C4-2B (cell line): ENCODE measurements around the gene ATRNL1.
"Not testable (repeated sequence)": the region's sequence is repeated elsewhere in the genome, so short reads cannot be mapped to it uniquely, and the experiment has no call there.

Source experiments
- H3K27ac ChIP-seq: fragments of 450-650 bp; 2 replicates; pipeline ENCODE4 v1.5.1; 2017
- ZFX ChIP-seq: fragments of 450-650 bp; IDR thresholded peaks from 2 replicates; pipeline ENCODE4 v1.6.1; 2017
- TF ChIP-seq, protein P1 (sequence below): fragments of 450-650 bp; conservative IDR thresholded peaks from 2 replicates; pipeline ENCODE4 v1.5.1; 2017; ENCODE audit warnings: mild to moderate bottlenecking

ATRNL1 gene

DNA sequence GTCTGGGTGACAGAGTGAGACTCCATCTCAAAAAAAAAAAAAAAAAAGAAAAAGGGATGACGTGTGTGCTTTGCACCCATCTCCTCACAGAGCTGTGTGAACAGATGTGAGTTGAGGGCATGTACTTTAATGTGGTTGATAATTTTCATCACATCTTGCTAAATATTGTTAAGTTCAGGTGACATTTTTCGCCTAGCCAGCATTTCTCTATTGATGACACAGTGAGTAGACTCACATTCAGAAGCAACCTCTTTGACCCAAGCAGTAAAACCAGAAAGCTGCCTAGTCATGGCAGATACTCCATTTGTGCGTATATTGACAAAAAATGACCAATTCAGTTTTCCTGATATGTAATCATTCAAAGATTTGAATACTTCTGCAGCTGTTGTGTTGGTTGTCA, 126.0 kb downstream of the ATRNL1 start:
- H3K27ac ChIP-seq, result no peak overlapping the region
- TF ChIP-seq, protein P1, sequence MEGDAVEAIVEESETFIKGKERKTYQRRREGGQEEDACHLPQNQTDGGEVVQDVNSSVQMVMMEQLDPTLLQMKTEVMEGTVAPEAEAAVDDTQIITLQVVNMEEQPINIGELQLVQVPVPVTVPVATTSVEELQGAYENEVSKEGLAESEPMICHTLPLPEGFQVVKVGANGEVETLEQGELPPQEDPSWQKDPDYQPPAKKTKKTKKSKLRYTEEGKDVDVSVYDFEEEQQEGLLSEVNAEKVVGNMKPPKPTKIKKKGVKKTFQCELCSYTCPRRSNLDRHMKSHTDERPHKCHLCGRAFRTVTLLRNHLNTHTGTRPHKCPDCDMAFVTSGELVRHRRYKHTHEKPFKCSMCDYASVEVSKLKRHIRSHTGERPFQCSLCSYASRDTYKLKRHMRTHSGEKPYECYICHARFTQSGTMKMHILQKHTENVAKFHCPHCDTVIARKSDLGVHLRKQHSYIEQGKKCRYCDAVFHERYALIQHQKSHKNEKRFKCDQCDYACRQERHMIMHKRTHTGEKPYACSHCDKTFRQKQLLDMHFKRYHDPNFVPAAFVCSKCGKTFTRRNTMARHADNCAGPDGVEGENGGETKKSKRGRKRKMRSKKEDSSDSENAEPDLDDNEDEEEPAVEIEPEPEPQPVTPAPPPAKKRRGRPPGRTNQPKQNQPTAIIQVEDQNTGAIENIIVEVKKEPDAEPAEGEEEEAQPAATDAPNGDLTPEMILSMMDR, result no peak
- no peak for TF ChIP-seq ZFX

DNA sequence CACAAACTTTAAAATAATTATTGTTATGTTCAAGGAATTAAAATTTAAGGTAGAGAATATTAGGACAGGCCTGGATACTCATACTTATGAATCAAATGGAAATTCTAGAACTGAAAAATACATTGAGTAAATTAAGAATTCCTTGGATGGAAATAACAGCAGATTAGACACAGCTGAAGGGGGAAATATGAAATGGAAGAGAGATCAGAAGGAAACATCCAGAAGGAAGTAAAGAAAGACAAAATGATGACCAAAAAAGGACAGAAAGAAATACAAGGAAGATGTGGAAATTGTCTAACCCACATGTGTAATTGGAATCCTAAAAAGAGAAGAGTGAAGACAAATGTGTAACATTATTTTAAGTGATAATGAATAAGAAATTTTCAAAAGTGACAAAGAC, 128.9 kb downstream of the ATRNL1 start:
- TF ChIP-seq ZFX, result no peak
- TF ChIP-seq, protein P1, result no peak

DNA sequence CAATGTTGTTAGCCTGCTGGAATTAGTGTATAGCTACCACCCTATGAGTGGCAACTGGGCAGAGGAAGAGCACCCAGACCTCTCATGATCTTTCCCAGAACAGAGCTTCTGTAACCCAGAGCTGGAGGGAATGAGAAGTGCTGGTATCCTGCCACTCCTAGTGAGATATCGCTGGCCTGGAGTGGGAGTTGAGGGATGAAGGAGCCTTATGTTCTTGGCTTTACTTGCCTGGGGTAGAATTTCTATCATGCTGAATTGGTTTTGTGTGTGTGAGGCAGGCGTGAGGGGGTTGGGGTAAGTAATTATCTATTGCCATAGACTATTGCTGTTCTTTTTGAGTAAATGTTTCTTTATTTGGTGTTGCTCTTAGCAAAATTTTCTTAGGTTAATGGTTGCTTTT, 146.6 kb downstream of the ATRNL1 start:
- H3K27ac ChIP-seq, result no peak overlapping the region

More for the DNA sequence above, 128.9 kb downstream of the ATRNL1 start:
- no peak overlapping the region for H3K27ac ChIP-seq

DNA sequence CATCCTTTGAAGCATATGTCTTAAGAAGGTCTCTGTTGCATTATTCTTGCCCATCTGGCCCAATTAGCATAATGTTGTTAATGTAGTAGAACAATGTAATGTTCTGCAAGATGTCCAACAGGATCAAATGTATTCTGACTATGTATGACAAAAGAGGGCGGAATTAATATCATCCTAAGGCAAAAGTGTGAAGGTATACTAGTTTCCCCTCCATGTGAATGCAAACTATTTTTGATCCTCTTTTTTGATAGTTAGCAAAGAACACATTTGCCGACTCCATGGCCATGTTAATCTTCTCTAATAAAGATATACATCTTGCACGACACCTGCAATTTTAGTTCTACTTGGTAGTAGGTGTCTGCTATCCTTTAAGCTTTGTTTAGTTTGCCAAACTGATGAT, 157.6 kb downstream of the ATRNL1 start:
- H3K27ac ChIP-seq, result no peak overlapping the region
- TF ChIP-seq, protein P1, result no peak
- TF ChIP-seq ZFX, result no peak

More for the DNA sequence above, 146.6 kb downstream of the ATRNL1 start:
- TF ChIP-seq, protein P1, result no peak
- TF ChIP-seq ZFX, result no peak

DNA sequence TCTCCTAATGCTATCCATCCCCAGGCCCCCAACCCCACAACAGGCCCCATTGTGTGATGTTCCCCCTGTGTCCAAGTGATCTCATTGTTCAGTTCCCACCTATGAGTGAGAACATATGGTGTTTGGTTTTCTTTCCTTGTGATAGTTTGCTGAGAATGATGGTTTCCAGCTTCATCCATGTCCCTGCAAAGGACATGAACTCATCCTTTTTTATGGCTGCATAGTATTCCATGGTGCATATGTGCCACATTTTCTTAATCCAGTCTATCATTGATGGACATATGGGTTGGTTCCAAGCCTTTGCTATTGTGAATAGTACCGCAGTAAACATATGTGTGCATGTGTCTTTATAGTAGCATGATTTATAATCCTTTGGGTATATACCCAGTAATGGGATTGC, 160.6 kb downstream of the ATRNL1 start:
- not testable (repeated sequence) for H3K27ac ChIP-seq

DNA sequence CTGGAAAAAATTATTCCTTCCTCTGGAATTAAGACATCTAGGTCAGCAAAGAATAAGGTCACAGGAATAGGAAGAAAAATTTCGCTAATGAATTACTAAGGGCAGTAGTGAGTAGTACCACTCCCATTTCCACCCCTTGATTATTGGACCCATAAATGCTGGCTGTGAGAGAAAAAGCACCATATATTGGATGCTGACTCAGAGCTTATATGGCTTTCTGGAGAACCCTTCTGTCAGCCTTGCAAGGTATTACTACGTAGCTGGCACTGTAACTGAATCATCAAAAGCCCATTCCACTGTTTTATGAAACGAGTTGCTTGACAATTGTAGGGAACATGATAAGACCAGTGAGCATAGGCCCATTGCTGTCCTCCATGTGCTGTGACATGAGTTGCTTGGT, 179.3 kb downstream of the ATRNL1 start:
- TF ChIP-seq, protein P1, result no peak
- no peak for TF ChIP-seq ZFX
- no peak overlapping the region for H3K27ac ChIP-seq

DNA sequence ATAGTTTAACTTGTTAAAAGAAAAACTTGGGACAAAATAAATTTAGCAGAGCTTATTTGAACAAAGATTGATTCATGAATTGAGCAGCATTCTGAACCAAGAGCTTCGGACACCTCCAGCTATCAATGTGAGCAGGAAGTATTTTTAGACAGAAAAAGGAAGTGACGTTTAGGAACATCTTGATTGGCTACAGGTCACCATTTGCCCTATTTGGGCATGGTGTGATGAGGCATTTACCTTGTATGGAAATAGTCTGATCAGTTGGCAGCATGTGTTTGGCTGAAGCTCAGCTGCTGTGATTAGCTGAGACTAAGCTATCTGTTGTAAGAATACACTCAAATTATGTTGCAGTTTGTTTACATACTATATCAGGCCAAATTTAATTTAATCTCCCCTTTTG, 185.1 kb downstream of the ATRNL1 start:
- H3K27ac ChIP-seq, result no peak overlapping the region
- TF ChIP-seq ZFX, result no peak
- TF ChIP-seq, protein P1, result no peak

DNA sequence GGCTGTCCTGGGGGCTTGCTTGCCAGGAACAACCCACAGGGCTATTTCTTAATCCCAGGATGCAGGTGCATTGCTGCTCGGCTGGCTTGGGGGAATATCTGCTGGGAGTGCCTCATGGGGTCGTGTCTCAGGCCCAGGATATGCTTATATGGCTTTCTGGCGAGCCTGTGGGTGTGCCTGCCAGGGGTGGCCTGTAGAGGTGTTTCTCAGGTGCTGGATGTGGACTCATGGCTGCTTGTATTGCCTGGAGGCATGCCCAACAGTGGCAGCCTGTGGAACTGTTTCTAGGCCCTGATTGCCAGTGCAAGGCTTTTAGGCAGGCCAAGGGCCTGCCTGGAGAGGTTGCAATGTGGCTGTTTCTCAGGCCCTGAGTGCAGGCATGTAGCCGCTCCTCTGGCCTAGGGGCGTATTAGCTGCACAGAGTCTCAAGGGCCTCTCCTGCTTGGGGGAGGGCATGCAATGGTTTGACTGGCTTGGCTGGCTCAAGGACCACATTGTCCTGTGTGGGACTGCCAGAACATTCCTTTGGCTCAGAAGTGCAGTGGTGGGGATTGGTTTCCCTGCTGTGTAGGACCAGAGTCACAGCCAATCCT, 202.1 kb downstream of the ATRNL1 start:
- H3K27ac ChIP-seq, result no peak overlapping the region
- TF ChIP-seq ZFX, result no peak
- TF ChIP-seq, protein P1, result no peak
